Neural cell (in vitro differentiated cells): Measurements from ENCODE around the gene USP30.

Source experiments
- EZH2 ChIP-seq: fragments of 200-600, 300-800 bp; shearing (Covaris generic), sonication (generic); IDR thresholded peaks from 2 replicates; pipeline ENCODE4 v1.6.1; 2014; ENCODE audit warnings: antibody characterized with exemption, low read length, borderline replicate concordance, mild to moderate bottlenecking; ENCODE audit not compliant: insufficient read depth, poor library complexity, severe bottlenecking
- POLR2AphosphoS5 ChIP-seq: IDR thresholded peaks from 2 replicates; pipeline ENCODE4 v1.6.1; 2012
- RAD21 ChIP-seq: fragments of 450-650 bp; conservative IDR thresholded peaks from 2 replicates; pipeline ENCODE4 v1.6.1; 2014; ENCODE audit warnings: antibody characterized with exemption, mild to moderate bottlenecking, moderate library complexity
- TAF1 ChIP-seq: IDR thresholded peaks from 2 replicates; pipeline ENCODE4 v1.6.1; 2012; ENCODE audit warnings: low read depth
- TF ChIP-seq, protein P1 (sequence below): fragments of 450-650 bp; IDR thresholded peaks from 2 replicates; pipeline ENCODE4 v1.5.1; 2014; ENCODE audit warnings: antibody characterized with exemption, mild to moderate bottlenecking, moderate library complexity; ENCODE audit not compliant: poor library complexity, severe bottlenecking

DNA sequence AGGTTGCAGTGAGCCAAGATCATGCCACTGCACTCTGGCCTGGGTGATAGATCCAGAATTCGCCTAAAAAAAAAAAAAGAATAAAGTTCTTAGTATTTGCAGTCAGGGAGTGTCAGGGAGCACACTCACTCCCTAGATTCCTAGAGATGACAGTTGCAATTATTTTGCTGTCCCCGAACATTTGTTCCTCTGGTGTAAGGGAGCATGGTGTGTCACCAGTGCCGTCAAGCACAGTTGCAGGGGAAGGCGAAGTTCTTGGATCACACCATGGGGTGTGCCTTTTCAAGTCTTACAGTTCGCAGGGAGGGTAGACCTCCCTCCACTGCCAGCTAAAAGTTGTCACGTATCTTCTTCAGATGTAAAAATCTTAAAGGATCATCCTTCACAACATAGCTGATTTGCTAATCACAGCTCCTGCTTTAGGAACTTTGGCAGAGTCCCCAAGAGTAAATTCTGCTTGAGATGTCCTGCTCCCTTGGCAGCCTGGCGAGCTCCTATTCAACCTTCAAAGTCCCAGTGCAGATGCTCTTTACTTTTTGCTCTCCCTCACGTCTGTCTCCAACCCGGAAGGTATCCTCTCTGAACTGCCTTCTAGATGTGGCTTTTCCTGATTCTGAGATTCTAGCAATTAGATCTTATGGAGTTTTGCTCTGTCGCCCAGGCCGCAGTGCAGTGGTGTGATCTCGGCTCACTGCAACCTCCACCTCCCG, 75.3 kb downstream of the USP30 start:
- TF ChIP-seq, protein P1, sequence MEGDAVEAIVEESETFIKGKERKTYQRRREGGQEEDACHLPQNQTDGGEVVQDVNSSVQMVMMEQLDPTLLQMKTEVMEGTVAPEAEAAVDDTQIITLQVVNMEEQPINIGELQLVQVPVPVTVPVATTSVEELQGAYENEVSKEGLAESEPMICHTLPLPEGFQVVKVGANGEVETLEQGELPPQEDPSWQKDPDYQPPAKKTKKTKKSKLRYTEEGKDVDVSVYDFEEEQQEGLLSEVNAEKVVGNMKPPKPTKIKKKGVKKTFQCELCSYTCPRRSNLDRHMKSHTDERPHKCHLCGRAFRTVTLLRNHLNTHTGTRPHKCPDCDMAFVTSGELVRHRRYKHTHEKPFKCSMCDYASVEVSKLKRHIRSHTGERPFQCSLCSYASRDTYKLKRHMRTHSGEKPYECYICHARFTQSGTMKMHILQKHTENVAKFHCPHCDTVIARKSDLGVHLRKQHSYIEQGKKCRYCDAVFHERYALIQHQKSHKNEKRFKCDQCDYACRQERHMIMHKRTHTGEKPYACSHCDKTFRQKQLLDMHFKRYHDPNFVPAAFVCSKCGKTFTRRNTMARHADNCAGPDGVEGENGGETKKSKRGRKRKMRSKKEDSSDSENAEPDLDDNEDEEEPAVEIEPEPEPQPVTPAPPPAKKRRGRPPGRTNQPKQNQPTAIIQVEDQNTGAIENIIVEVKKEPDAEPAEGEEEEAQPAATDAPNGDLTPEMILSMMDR = no peak
- TF ChIP-seq RAD21 (no peak), POLR2AphosphoS5 (no peak), EZH2 (no peak), TAF1 (no peak)
